ENCODE data around the gene TOMM40L.

TOMM40L gene

DNA sequence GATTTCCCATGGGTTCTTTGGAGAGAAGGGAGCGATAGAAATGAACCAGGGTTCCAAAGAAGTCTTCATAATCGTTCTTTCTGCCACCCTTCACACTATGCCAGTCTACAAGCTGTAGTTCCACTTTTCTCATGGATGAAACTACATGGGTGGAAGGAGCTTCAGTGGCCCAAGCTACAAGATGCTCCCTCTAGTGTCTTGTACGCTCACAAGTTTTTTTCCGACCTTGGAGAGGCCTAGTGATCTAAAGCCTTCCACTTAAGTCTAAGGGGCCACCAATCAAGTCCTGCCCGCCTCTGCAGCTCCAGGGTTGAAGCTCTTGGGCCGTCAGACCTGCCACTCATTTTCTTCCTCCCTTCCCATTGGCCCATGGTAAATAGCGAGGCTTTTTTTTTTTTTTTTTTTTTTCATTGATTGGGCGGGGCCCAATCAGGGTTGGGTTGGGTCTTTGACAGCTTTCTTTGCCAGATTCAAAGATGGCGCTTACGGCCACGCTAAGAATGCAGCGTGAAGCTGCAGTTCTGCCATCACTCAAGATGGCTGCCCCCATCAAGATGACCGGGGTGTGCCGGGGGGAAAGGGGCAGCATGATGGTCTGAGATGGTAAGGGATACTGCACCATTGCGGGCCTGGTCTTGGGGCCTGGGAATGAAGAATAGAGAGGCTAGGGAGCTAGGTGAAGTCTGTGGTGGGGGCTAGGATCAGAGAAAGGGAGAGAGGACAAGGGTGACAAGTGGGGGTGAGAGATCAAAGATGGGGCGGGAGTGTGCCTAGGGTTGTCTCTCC lies at the start of gene TOMM40L:
Gene TOMM40L (plus strand): TSS at position 527 of the 786 bp plus-strand sequence. CDS start 430 bp downstream, outside the sequence.
- DNase-seq: peak; percentile 99

DNA sequence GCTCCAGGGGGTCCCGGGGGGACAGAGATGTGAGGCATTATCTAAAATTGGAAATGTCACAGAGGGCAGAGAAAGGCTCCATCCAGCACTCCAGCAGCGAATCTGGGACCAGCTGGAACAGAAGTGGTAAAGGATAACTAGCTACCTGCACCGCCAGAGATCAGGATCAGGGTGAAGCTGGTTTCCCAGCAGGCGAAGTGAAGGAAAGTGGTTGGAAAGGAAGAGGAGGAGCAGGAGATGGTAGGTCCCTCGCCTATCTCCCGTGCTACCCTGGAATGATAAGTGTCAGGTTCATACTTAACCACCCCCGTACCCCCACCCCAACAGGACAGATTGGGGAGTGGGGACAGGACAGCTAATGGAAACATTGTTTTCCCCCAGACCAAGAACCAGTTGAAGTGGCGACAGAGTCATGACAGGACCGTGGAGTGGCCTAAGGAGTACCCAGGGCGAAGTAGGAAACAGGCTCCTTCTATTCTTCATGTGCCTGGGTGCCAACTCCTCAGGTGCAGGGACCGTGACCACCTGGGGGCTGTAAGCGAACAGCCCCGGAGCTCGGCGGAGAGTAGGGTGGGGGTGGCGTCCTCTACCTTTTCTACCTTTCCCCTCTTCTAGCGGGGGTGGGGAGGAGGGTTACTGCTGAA lies 49.3 kb upstream of the TOMM40L start:
- DNase-seq: no peak

DNA sequence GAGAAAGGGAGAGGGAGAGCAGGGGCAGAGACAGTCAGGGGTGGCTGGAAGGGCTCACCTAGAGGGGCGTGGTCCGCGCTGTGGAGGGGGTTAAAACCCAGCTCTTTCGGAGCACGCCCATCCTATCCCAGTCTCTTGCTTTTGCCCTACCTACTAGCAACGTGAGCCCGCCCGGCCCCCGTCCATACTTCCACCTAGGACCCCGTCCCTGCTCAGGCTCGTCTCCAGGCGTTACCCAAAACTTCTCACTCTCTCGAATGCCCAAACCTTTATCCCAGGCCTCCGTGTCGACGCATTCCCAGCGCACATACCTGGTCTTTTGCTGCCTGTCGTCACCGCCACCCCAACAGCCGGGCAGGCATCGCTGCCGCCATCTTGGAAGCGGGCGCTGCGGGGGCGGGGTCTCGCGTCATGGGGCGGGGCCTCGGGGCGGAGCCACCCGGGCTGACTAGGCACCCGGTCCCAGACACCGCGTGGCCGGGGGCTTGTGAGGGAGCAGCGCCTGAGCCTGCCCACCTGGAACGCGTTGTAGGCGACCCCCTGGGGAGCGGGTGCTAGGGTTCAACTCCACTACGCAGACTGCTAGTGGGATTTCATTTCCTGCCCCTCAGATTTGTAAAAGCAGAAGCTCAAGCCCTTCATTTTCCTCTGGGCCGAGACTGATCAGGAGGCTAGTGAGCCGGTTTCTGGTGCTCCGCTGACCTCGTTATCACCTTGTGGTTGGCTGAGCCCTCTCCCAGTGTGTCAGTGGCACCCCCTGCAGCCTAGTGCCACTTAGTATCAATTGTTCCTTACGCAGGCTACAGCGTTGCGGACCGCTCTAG lies 48.5 kb upstream of the TOMM40L start, which contains the start of gene B4GALT3:
Gene B4GALT3 (minus strand): TSS at position 396 of the 824 bp plus-strand sequence. CDS start 1,447 bp downstream, outside the sequence.
- peak; percentile 91 for DNase-seq

DNA sequence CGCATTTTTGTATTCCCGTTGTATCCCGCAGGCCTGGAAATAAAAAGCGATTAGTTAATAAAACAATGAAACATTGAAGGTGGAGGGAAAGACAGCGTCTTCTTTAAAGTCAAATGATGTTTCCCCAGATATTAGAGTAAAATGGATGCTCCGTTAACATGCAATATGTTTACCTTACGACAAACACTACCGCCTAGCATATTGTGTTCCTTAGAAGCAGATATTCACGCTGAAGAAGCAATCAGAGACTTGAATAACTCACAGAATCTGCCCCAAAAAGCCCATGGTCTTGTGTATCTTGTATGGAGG lies 48.0 kb upstream of the TOMM40L start:
- no peak for DNase-seq

DNA sequence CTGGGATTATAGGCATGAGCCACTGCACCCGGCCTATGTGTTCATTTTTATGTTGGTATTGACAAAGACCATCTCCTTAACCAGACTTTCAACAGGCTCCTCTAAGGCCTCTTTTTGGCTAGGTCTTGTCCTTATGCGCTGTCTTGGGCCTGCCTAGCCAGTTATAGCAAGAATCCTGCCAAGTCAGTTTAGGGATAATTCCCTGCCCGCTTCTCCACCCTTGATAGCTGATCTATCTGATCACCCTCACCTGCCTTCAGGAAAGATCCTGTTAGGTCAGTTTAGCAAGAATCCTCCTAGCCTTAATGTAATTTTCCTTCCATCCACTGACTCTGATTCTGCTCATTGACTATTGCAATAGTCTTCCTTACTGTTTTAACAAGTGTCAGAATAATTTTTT lies 46.2 kb upstream of the TOMM40L start:
- DNase-seq: no peak

DNA sequence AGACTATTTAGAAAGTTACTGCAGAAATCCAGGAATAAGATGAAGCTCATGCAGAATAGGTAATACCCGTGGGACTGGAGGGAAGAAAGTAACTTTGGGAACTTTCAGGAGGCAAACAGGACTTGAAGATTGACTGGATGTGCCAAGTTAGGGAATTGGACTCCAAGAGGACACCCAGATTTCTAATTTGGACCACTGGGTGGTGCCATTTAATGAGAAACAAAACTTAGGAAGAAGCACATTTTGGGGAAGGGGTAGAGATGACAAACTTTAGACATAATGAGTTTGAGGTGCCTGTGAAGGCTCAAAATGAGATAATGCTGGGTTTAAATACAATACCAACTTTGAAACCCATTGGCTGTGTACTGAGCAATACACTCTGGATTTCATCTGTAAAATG lies 45.2 kb upstream of the TOMM40L start:
- no peak for DNase-seq

DNA sequence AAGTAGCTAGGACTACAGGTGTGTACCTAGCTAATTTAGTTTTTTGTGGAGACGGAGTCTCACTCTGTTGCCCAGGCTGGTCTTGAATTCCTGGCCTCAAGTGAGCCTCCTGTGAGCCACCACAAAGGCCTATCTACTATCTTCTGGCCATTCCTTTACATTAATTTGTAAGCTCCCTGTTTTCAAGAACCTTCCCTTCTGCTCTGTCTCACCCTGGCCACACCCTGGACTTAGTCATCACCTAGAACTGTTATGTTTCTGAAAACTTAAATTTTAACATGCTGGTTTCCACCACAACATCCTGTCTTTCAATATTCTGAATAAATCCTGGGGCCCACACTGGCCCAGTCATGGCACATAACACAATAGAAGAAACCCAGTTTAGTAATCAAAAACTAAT lies 43.6 kb upstream of the TOMM40L start:
- DNase-seq: no peak

DNA sequence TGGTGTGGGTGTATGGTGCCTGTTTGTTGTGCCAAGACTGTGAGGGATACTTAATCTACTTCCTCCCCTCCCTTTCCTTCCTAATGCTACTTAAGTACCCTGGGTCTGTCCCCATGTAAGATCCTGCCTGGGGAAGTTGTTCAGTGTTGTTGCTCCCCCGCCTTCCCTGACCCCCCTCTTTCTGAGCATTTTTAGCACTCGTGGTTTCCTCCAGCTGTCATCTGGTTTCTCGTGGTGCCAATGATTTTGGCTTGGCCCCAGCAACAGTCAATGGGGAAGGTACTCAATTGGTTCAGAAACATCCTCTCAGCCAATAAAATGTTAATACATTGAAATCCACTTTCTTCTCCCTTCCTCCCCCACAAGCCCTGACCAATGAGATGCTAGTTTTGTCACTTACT lies 40.6 kb upstream of the TOMM40L start:
- DNase-seq: peak; percentile 97

DNA sequence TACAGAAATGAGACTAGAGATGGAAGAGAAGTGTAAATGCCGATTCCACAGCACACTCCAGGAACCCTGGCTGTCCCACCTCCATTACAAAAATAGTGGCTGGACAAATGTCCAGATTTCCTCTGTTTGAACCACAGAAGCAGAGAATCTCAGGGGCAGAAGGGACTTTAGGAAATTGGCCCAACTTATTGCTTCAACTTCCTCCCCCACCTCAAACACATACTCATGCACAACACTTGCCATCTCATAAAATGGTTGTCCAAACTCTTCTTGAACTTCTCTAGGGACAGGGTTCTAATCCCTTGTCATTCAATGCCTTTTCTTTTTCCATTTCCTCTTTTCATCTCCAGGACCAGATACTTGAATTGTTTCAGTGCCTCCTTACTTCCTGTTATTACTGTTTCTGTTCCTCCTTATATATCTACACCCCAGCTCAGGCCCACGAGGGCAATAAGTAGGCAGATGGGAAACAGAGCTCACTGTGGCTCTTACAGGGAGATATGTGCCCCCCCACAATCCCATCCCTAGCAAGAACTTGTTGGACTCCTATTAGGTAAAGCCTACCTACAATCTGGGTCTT lies 40.0 kb upstream of the TOMM40L start:
- DNase-seq: peak; percentile 67

DNA sequence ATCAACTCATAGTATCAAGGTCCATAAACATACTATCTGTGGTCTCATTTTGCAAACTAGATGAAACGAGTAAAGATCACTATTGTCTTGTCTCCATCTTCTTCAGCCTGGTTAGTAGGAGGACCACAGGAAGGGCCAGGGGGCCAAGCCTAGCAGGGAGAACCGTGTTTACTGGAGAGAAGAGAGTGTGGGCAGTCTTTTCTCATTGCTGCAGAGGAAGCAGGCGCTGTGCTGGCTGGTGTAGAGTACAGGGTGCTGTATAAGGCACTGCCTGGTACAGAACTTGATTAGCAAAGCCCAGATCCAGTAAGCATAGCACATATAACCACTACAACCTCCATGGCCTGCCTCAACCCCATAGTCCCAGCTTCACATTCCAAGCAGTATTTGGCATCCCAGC lies 38.5 kb upstream of the TOMM40L start:
- DNase-seq: no peak

DNA sequence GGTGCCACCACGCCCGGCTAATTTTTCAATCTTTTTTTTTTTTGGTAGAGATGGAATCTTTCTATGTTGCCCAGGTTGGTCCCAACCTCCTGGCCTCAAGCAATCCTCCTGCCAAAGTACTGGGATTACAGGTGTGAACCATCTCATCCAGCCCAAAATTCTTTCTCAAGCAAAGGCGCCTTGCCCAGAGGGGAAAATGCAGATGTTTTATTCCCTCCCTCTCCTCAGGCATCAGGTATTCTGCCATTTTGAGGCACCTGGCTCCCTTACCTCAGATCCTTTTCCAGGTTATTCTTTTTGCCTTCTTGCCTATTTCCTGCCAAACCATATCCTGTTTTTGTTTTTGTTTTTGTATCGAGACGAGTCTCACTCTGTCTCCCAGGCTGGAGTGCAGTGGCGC lies 37.5 kb upstream of the TOMM40L start:
- no peak for DNase-seq

DNA sequence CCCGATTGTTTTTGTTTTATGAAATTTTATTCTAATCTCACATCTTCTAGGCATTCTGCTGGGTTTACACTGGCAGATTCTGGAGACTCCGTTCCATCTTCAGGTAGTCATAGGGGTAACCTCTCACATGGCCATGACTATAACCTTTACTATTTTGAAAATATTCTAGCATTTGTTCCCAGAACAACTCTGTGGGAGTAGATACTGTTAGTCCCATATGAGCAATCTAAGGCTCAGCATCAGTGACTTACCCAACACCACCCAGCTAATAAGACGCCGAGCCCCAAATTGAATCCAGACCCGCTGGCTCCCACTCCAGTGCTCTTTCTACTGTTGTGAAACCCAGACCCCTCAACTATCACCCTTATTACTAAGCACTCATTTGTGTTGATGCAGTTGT lies 36.8 kb upstream of the TOMM40L start:
- no peak for DNase-seq

DNA sequence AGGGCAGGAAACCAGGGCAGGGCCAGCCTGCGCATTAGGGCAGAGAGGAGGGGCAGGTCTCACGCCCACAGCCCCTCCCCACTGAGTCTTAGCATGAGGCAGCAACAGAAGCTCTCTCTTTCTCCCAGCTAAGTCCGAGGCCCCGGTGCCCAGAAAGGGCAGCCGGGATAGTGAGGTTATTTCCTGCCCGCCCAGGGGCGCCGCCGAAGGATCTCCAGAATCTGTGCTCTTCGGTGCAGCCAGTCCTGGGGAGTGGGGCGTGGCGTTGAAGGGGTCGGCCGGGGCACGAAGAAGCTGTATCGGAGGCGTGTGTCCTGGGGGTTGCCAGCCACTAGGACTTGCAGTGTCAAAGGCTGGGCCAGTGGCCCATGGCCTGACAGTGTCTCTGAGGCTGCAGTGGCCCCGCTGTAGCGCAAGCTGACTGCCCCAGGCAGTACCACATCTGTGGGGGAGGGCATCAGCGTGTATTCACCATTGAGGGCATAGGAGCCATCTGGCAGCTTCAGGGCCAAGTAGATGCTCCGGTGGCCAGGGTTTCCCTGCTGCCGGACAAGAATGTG lies 34.8 kb upstream of the TOMM40L start:
- DNase-seq: peak; percentile 26

DNA sequence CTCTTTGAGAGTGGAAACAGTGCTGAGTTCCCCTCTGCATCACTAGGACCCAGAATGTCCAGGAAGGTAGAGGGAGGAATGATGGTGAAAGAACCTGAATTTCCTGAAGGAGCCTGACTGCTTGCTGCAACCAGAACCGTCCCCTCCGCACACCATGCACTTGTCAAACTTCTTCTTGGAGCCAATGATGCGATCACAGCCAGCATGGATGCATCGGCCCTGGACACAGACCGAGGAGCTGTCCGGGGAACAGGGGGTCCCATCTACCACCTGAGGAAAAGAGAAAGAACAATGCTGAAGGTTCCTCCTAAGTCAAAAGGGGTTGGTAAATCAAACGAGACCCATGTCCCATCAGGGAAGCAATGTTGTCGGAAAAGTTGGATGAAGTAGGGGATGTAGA lies 33.9 kb upstream of the TOMM40L start:
- no peak for DNase-seq

DNA sequence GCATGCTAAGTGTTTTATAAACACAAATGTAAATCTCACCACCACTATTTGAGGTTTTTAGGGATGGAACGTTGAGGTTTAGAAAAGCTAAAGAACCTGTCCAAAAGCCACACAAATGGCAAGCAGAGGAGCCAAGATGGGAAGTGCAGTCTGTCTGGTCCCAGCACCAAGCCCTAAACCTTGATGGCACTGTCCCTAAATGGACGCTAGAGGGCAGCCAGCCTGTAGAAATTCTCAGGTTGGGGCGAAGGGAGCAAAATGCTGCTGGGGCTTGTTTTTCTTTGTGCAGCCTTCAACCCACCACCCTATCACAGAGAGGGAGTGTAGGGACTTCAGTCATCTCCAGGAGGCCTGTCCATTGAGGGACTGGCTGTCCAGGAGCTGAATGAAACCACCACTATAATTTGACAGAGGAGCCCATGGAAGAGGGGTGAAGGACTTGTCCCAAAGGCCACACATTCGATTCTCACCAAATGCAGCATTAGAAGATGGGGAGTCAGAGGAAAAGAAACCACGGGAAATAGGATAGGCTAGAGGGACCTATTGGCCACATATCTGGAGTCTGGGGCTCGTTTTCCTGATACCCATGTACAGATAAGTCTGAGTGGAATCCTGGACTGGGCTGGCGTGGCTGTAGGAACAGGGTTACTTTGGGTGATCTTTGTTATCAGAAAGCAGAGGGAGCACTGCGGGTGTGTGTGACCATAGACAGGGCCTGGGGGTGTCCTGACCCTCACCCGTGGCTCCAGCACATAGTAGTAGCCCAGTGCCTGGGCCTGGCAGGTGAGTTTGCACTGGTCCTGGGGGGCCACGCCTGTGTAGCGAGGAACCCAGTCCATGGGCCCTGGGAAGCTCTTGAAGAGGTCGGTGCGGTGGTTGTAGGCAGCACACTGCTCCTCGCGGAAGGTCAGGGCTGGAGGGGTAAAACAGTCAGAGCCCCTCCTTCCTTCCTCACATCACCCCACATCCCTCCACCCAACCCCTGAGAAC lies 33.1 kb upstream of the TOMM40L start:
- peak; percentile 87 for DNase-seq

DNA sequence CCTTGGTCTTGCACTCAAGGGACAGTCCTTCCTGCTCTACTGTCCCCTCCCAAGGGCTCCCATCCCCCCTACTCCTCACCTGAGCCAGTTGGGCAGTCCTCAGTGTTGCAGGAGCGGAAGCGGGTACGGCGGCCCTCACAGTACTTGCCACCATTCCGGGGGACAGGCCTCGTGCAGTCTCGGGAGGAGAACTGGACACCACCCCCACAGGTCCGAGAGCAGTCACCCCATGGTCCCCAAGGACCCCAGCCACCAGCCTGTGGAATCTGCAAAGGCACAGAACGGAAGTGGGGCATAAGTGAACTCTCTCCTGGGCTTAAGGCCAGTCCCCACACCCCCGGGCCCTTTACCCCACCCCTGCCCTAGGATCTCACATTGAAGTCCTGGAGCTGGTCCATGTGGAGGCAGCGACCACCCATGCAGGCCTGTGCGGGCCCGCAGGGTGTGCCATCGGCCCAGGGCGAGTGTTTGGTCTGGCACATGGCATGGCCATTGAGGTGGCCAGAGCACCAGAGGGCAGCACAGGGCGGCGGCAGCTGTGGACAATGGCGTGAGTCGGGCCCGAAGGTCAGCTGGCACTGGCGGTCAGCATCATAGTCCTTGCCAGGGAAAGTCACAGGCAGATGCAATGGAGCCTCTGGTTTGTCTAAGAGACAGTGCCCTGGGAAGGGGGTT lies 32.2 kb upstream of the TOMM40L start:
- DNase-seq: no peak

DNA sequence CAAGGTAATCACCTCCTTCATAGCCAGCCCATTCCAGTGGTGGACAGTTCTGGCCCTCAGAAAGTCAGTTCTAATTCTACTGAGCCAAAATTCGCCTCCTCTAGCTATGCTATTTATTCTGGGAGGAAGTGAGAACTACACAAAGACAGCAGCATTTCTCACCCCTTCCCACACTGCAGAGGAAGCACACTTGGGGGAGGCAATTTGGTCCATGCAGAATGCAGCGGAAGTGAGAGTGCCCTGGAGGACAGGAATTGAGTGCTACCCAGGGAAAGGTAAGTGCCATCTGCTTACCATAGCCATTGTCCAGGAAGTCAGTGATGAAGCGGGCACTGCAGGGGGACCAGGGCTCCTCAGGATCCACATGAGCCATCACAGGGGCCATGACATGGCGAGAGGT lies 30.7 kb upstream of the TOMM40L start:
- DNase-seq: no peak

DNA sequence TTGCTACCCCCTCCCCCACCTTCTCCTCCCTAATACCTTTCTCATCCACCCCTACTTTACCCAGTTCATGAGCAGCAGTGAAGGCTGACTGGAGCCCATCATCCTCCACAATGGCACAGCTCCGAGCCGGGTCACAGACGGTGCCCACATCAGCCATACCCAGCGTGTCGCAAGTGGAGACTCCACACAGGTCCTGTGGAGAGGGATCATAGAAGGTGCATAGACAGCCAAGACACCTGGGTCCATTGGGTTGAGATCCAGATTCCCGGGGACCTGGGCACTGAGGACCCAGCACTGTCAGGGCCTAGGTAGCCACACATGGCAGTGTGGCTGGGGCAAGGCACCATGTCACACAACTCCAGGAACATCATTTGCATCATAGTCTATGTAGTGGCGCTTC lies 29.7 kb upstream of the TOMM40L start:
- no peak for DNase-seq

DNA sequence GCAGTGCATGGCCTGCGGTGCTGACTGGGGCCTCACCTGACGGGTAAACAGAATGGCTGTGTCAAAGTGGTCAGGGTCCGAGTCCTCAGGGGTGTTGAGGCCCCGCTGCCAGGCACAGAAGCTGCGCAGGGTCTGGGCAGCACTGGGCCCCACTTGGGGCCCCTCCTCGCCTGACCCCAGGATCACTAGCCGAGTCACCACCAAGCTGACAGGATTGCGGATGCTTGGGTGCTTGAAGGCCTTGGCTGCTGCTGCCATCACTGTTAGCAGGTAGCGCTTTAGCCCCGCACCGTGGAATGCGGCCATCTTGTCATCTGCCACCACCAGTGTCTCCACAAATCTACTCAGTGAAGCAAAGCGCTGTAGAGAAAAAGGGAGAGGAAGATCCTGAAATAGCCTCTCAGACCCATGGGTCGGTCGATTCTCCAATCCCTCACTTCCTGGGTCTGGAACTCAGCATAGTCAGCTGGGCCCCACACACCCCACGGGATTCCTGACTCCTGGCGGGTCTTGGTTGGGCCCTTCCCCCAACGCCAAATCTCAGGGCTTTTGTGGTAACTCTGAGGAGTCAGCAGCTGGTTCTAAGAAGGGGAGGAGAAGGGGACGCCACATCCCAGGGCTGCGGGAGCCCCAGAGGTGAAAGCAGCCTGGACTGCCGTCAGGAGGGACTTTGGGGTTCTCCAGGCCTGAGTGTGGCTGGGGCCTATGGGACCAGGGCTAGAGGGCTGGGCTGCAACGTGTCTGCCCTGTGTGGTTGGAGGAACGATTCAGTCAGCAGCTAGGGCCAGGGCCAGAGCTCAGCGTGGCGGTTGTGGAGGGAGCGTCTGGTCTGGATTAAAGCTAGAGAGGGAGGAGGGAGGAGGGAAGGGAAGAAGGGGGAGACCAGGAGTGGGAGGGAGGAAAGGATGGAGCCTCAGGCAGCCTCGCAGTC lies 29.1 kb upstream of the TOMM40L start:
- DNase-seq: no peak
